GM21529 (cell line): ENCODE data around the gene KIZ.

ENCODE experiments used
- ATAC-seq: cut with Tn5 transposase; IDR thresholded peaks from one replicate; pipeline ENCODE4 v1.9.1; 2021; ENCODE audit not compliant: unreplicated experiment

Gene KIZ

GRCh38 chr20:21173485-21173884 lies 47.6 kb downstream of the KIZ start:
- ATAC-seq, result no peak

GRCh38 chr20:21174516-21175239 lies 48.8 kb downstream of the KIZ start:
- no peak for ATAC-seq

- ATAC-seq, result no peak
Measured at GRCh38 chr20:21175433-21175832, 49.6 kb downstream of the KIZ start.

GRCh38 chr20:21177767-21178166 lies 51.9 kb downstream of the KIZ start:
- no peak for ATAC-seq

GRCh38 chr20:21179757-21180156 lies 53.9 kb downstream of the KIZ start:
- no peak for ATAC-seq

- no peak for ATAC-seq
Measured at GRCh38 chr20:21180248-21180647, 54.4 kb downstream of the KIZ start.

- no peak for ATAC-seq
Measured at GRCh38 chr20:21181028-21181427, 55.1 kb downstream of the KIZ start.

GRCh38 chr20:21182832-21183563 lies 57.1 kb downstream of the KIZ start:
- no peak for ATAC-seq

- no peak for ATAC-seq
Measured at GRCh38 chr20:21183722-21184121, 57.8 kb downstream of the KIZ start.

GRCh38 chr20:21184819-21185218 lies 58.9 kb downstream of the KIZ start:
- ATAC-seq, result no peak

- no peak for ATAC-seq
Measured at GRCh38 chr20:21185849-21186248, 60.0 kb downstream of the KIZ start.

GRCh38 chr20:21189761-21190523 lies 64.1 kb downstream of the KIZ start:
- ATAC-seq, result no peak

- no peak for ATAC-seq
Measured at GRCh38 chr20:21190869-21191268, 65.0 kb downstream of the KIZ start.

GRCh38 chr20:21191839-21192238 lies 66.0 kb downstream of the KIZ start:
- ATAC-seq, result no peak

GRCh38 chr20:21202259-21202658 lies 76.4 kb downstream of the KIZ start:
- no peak for ATAC-seq

- no peak for ATAC-seq
Measured at GRCh38 chr20:21203088-21203656, 77.3 kb downstream of the KIZ start.

- no peak for ATAC-seq
Measured at GRCh38 chr20:21206584-21206983, 80.7 kb downstream of the KIZ start.

- ATAC-seq, result no peak
Measured at GRCh38 chr20:21208999-21209398, 83.1 kb downstream of the KIZ start.

- no peak for ATAC-seq
Measured at GRCh38 chr20:21209668-21210067, 83.8 kb downstream of the KIZ start.

GRCh38 chr20:21213691-21214090 lies 87.8 kb downstream of the KIZ start:
- ATAC-seq, result no peak

- ATAC-seq, result no peak
Measured at GRCh38 chr20:21214431-21214830, 88.5 kb downstream of the KIZ start.

GRCh38 chr20:21219686-21220085 lies 93.8 kb downstream of the KIZ start:
- ATAC-seq, result no peak
